ENCODE data around the gene GPR35.
"Not testable (repeated sequence)": the region's sequence is repeated elsewhere in the genome, so short reads cannot be mapped to it uniquely, and the experiment has no call there.

GPR35 gene

GRCh38 chr2:240672701-240673190 is 47.5 kb downstream of the GPR35 start:
- no peak for ATAC-seq
- no peak for TF ChIP-seq POU6F1 (CRISPR knock-in tag; IDR thresholded peaks at IDR 0.05; ENCODE audit: borderline replicate concordance, low read depth)
- TF ChIP-seq PPARA (CRISPR knock-in tag; IDR thresholded peaks at IDR 0.05; ENCODE audit: borderline replicate concordance) = no peak

- ATAC-seq = not testable (repeated sequence)
Observed at GRCh38 chr2:240674461-240675184, 49.3 kb downstream of the GPR35 start.

- ATAC-seq = peak; percentile 87
Observed at GRCh38 chr2:240675345-240675744, 50.1 kb downstream of the GPR35 start.

GRCh38 chr2:240678043-240678442 is 52.8 kb downstream of the GPR35 start:
- not testable (repeated sequence) for ATAC-seq

- not testable (repeated sequence) for ATAC-seq
Observed at GRCh38 chr2:240678909-240679308, 53.6 kb downstream of the GPR35 start.

GRCh38 chr2:240680185-240680584 is 54.9 kb downstream of the GPR35 start:
- ATAC-seq = not testable (repeated sequence)
